ENCODE results near the gene FLACC1.

DNA sequence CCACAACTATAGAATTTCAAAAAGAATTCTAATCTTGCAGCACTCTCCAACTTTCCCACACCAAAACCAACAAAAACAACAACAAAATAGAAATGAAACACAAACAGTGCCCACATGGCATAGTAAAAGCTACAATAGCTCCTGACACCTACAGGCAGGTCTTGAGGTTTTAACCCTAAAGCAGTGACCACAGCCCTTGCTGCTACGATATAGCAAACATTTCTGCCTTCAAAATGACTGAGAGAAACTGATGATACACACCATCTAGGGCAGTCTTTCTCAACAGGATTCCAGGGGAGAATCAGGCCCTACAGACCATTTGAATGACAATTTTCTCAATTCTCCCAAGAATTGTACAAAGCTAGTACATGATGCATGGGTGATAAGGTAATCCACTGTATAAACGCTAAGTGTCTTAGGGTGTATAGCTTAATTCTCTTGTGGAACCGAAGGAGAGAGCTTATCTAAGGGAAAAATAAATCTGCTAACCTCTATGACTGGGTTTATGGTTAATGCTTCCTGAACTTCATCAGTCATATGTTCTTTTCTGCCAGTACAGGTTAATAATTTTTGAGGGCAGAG, 47.6 kb upstream of the FLACC1 start:
- TF ChIP-seq POLR2AphosphoS5 (IDR thresholded peaks at IDR 0.05; ENCODE audit: low read depth, low read length) (no peak), REST (IDR thresholded peaks at IDR 0.05; ENCODE audit: insufficient read depth in 1 of 2, low read depth in 2 of 2, low read length in 2 of 2) (no peak), TAF1 (IDR thresholded peaks at IDR 0.05; ENCODE audit: borderline replicate concordance, insufficient read depth, low read length) (no peak)
